Kidney (tissue), 14 donors: ENCODE data around the gene NAGA. TPM values are rescaled to one million over a fixed set of nuclear protein-coding genes. Genes with fewer than 3 reads are reported as not detected.
A peak's percentile ranks its signal among the peaks of the same experiment; 100 is the strongest.
"Not testable (repeated sequence)": the region's sequence is repeated elsewhere in the genome, so short reads cannot be mapped to it uniquely, and the experiment has no call there.

Source experiments
- DNase-seq, 5 donors: peaks; one replicate each; pipeline ENCODE4 v3.0.0-alpha.2; 2013 to 2020
- FAIRE-seq: peaks from 2 replicates; lab custom pipeline; 2012; peaks lifted over from hg19 to GRCh38; lab: Jason Lieb, UNC
- H3K27ac ChIP-seq, 2 donors: one replicate each; pipeline ENCODE4 v1.7.0; 2013; ENCODE audit warnings: low read depth in 2 of 2, low read length in 2 of 2, inconsistent platforms in 1 of 2
- H3K27me3 ChIP-seq: one replicate; pipeline ENCODE4 v1.7.1; 2013; ENCODE audit warnings: low read length, inconsistent platforms; ENCODE audit not compliant: control insufficient read depth, insufficient read depth
- H3K36me3 ChIP-seq, 3 donors: one replicate each; pipeline versions ENCODE4 v1.7.0 to v1.7.1; 2013; ENCODE audit warnings: low read length in 3 of 3, control low read depth in 1 of 3, inconsistent platforms in 1 of 3; ENCODE audit not compliant: insufficient read depth in 3 of 3, control insufficient read depth in 2 of 3
- H3K4me1 ChIP-seq, 3 donors: one replicate each; pipeline versions ENCODE4 v1.7.0 to v1.7.1; 2013; ENCODE audit warnings: low read length in 3 of 3, inconsistent platforms in 1 of 3, low read depth in 1 of 3; ENCODE audit not compliant: control insufficient read depth in 2 of 3, insufficient read depth in 2 of 3
- H3K4me3 ChIP-seq, 3 donors: one replicate each; pipeline versions ENCODE4 v1.7.0 to v1.8.1; 2013; ENCODE audit warnings: low read length in 3 of 3, control low read depth in 1 of 3, inconsistent platforms in 1 of 3
- H3K9ac ChIP-seq, 3 donors: one replicate each; pipeline versions ENCODE4 v1.7.0 to v1.7.1; 2013; ENCODE audit warnings: low read length in 3 of 3, control low read depth in 1 of 3, inconsistent platforms in 1 of 3
- H3K9me3 ChIP-seq, 3 donors: one replicate each; pipeline versions ENCODE4 v1.7.0 to v1.7.1; 2013; ENCODE audit warnings: low read length in 3 of 3, control low read depth in 1 of 3, inconsistent platforms in 1 of 3; ENCODE audit not compliant: control insufficient read depth in 2 of 3, insufficient read depth in 1 of 3
- CTCF ChIP-seq: IDR thresholded peaks from 3 replicates; pipeline ENCODE4 v1.5.1; 2012; ENCODE audit warnings: mild to moderate bottlenecking, moderate library complexity, borderline replicate concordance; ENCODE audit not compliant: insufficient read depth; ENCODE audit errors: extremely low read depth
- intact Hi-C: fragments of 100-400 bp; cut with DNase I; formaldehyde crosslinking; loops from one replicate; pipeline ENCODE4 v1.11.1; 2022
- polyA plus RNA-seq: library from polyadenylated mRNA; stranded (reverse); fragments of 350-450 nt; fragmentation: Illumina TruSeq; extraction: RNeasy Lipid Tissue Mini Kit (QIAGEN cat#74804); gene quantifications from one replicate; pipeline ENCODE4 v1.2.3, GENCODE V29; 2014; ENCODE audit warnings: low read depth, low replicate concordance; ENCODE audit not compliant: insufficient read depth
- total RNA-seq: library from RNA; stranded (reverse); fragmentation: NEBNext Ultra II Directional; extraction: Animal tissue kit (Norgen Biotek cat#: 25700); gene quantifications from one replicate; pipeline ENCODE4 v1.2.1, GENCODE V29; 2021
- donor health status: control.
- donor health status: control.
- donor health status: control.
- donor health status: control.
- donor health status: control.
- donor health status: DM: yes; HTN: yes; CAD: no.
- donor health status: Normal renal cell carcinoma (clear cell type).

NAGA gene
- total and polyA plus RNA-seq, 2 donors from 2014 or later = 27.0 to 29.8 TPM

DNA sequence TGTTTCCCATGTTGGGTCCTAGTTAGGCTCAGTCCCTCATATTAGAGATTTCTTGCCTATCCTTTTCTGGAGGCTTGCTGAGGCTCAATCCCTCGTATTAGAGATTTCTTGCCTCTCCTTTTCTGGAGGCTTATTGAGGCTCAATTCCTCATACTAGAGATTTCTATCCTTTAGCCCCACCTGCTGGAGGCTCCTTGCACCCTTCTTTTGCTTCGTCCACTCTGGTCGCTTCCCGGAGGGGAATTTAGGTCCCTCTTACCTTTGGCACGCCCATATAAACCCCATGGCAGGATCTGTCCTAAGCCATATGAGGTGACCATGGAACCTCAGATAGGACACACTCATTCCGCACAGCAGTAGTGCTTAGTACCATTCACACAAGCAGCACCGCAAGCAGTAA, 44.1 kb upstream of the NAGA start:
- Histone ChIP-seq H3K9me3 (peaks cover 0 to 9% (median 2%) of the 10 kb centered on the region in 3 donors), H3K27ac (no peak overlapping the region), H3K4me3 (no peak overlapping the region), H3K36me3 (no peaks in the 10 kb centered on the region), H3K9ac (no peak overlapping the region), H3K4me1 (peaks cover 0 to 2% (median 0%) of the 10 kb centered on the region in 3 donors), H3K27me3 (no peaks in the 10 kb centered on the region)
- FAIRE-seq (no peak), DNase-seq (no peak)
- intact Hi-C loops = no loop called here
- peak; percentile 35 for TF ChIP-seq CTCF

GRCh38 chr22:42112793-42113192, 42.2 kb upstream of the NAGA start:
- H3K4me3 ChIP-seq, H3K27me3 ChIP-seq, FAIRE-seq, H3K9me3 ChIP-seq, intact Hi-C loops, H3K4me1 ChIP-seq, H3K36me3 ChIP-seq, H3K9ac ChIP-seq, H3K27ac ChIP-seq: not testable (repeated sequence)
- peak; percentile 30 for TF ChIP-seq CTCF
- peak in 2 of 5 donors; percentile 33 to 64 for DNase-seq

DNA sequence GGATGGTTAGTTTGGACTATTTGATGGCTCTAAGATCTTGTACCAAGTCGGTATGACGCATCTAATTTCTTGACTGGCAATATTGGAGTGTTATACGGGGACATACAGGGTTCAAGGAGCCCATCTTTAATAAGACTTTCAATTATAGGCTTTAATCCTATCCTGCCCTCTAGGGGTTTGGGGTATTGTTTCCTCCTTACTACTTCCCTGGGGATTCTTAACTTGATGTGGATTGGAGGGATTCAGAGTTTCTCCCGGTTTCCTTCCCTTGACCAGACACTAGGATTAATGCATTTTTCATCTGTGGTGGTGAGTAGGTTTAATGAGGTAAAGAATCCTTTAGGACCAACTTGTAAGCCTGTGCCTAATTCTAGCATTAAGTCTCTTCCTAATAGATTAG, 41.2 kb upstream of the NAGA start:
- Histone ChIP-seq H3K27me3 (no peaks in the 10 kb centered on the region), H3K9ac (no peak overlapping the region), H3K27ac (no peak overlapping the region), H3K4me1 (peaks cover 0 to 2% (median 0%) of the 10 kb centered on the region in 3 donors), H3K4me3 (no peak overlapping the region), H3K36me3 (no peaks in the 10 kb centered on the region), H3K9me3 (peaks cover 0 to 9% (median 2%) of the 10 kb centered on the region in 3 donors)
- no peak for DNase-seq
- FAIRE-seq = no peak
- no peak for TF ChIP-seq CTCF
- intact Hi-C loops = no loop called here

DNA sequence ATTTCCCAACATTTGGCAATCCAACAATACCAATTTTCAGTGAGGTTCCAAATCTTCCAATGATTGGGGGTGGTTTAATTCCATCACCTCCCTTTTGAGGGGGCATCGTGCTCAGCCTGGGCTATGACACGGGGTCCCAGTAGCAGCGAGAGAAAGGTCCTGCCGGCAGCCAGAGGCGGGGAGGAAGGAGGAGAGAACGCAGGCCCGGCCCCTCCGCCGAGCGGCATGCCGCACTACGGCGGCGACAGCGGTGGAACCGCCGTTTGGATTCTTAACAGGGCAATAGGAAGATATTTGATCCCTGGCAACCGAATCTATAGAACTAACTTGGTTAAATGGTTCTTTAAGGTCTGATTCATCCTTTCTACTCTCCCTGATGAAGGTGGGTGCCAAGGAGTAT, 38.2 kb upstream of the NAGA start:
- no peaks in the 10 kb centered on the region for H3K27me3 ChIP-seq
- no peaks in the 10 kb centered on the region for H3K36me3 ChIP-seq
- peaks cover 0 to 4% (median 0%) of the 10 kb centered on the region in 3 donors for H3K9me3 ChIP-seq
- no peak for TF ChIP-seq CTCF
- H3K9ac ChIP-seq = no peak overlapping the region
- H3K4me1 ChIP-seq = no peaks in the 10 kb centered on the region
- intact Hi-C loops = no loop called here
- H3K4me3 ChIP-seq = no peak overlapping the region
- FAIRE-seq (no peak), DNase-seq (no peak)
- no peak overlapping the region for H3K27ac ChIP-seq

DNA sequence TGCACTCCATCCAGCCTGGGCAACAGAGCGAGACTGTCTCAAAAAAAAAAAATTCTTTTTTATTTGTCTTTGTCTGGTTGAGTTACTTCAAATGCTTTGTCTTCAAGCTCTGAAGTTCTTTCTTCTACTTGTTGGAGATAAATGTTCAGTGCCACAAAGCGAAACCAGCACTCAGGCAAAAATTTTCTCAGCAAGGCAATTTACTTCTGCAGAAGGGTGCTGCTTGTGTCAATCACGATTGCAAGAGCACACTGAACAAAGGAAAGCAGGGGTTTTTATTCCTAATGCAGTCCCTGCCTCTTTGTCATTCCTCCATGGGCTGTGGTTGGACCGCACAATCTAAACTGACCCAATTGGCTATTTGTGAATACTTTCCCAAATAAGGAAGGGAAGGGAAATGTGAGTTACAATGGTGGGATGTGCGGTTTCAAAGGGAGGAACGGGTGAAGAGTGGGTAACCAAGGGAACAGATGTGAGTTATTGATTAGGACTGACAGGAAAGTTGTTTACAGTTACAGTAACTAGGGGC, 33.8 kb upstream of the NAGA start:
- H3K36me3 ChIP-seq, H3K9ac ChIP-seq, DNase-seq, H3K4me3 ChIP-seq, H3K27ac ChIP-seq, H3K4me1 ChIP-seq, H3K27me3 ChIP-seq, FAIRE-seq, intact Hi-C loops: not testable (repeated sequence)
- peaks cover 0 to 13% (median 5%) of the 10 kb centered on the region in 3 donors for H3K9me3 ChIP-seq
